Activated CD4-positive, alpha-beta memory T cell treated with anti-CD3 and anti-CD28 coated beads, Interleukin-2, amount 10 ng/mL, durations not matched to agents 7 days and 5 days (primary cell): ENCODE data around the gene HPS1. TPM values are rescaled to one million over a fixed set of nuclear protein-coding genes. Genes with fewer than 3 reads are reported as not detected.

ENCODE experiments used
- CTCF ChIA-PET: fragments of 350-600 bp; sonication (Branson Sonifier 250); formaldehyde crosslinking; loops from one replicate; lab custom pipeline; 2021; ENCODE audit warnings: antibody characterized with exemption, inconsistent platforms; lab: Charles Lee
- POLR2A ChIA-PET: fragments of 350-600 bp; sonication (Branson Sonifier 250); formaldehyde crosslinking; loops from one replicate; lab custom pipeline; 2021; ENCODE audit warnings: antibody characterized with exemption; lab: Charles Lee
- DNase-seq: peaks from one replicate; pipeline ENCODE4 v3.0.0-alpha.2; 2020
- H3K27ac Mint-ChIP-seq: one replicate; pipeline ENCODE4 v1.8.0; 2021; ENCODE audit warnings: mild to moderate bottlenecking, mixed read lengths
- H3K27me3 Mint-ChIP-seq: one replicate; pipeline ENCODE4 v1.8.0; 2021; ENCODE audit warnings: mixed read lengths
- H3K36me3 Mint-ChIP-seq: one replicate; pipeline ENCODE4 v1.8.0; 2021; ENCODE audit warnings: low read depth, mixed read lengths
- H3K4me1 Mint-ChIP-seq: one replicate; pipeline ENCODE4 v1.8.0; 2021; ENCODE audit warnings: mixed read lengths
- H3K4me3 Mint-ChIP-seq: one replicate; pipeline ENCODE4 v1.8.0; 2021; ENCODE audit warnings: mild to moderate bottlenecking, mixed read lengths
- H3K9me3 Mint-ChIP-seq: one replicate; pipeline ENCODE4 v1.8.0; 2021; ENCODE audit warnings: mixed read lengths
- total RNA-seq, 2 experiments: library from RNA; stranded (reverse); gene quantifications; one replicate each; pipeline ENCODE4 v1.2.3, GENCODE V29; 2021

The HPS1 gene
- total RNA-seq, 2 experiments from 2014 or later, result 85.4 to 88.3 TPM

DNA sequence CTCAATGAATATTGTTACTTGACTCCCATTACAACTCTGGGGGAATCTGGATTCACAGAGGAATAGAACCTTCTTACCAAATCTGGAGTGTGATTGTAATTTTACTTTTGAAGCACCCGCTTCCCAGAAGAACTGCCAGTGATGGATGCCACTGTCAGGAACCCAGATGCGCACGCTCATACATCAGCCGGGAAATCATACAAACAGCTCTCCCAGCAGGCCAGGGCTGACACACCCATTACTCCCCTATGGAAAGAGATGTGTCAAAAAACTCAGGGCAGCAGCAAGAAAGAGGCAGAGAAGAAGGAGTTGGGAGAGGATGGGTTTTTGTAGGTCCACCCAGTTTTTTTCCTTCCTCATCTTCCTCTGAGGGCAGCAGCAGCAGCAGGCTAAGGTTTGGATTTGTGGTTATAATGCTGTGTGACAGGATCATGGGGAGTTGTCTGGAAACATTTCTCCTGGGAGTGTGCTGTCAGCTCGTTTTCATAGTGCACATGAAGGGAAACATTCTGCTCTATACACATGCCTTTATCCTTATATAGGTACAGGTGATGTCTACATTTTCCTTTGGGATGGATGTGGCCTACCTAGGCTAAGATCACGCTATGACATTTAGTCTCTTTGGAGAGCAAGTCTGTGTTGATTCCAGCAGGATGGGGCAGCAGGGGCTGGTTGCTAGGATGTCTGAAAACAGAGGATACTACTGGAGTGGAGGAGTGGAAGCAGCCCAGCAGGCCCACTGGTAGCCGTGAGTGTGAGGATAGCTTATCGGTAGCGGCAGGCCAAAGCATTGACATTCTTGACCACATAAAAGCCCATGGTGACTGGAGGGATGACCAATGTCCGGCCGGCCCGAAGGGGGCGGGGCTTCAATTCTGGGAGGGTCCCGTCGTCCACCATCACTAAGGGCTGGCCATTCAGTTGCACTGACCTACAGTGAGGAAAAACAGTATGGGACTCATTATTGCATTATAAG is 12.4 kb upstream of the HPS1 start:
- CTCF ChIA-PET, result interaction anchor here (0.8 kb wide), 1 partner anchor 8 kb away, joined by 3 read pairs; no protein-coding TSS in a partner anchor
- Mint-ChIP-seq H3K27ac (no peak overlapping the region), H3K36me3 (no peaks in the 10 kb centered on the region), H3K9me3 (no peaks in the 10 kb centered on the region), H3K4me1 (no peaks in the 10 kb centered on the region), H3K27me3 (peaks cover 18% of the 10 kb centered on the region), H3K4me3 (no peak overlapping the region)
- POLR2A ChIA-PET, result no interaction called here
- DNase-seq, result no peak

GRCh38 chr10:98457721-98458120 is 11.0 kb upstream of the HPS1 start:
- Mint-ChIP-seq H3K27me3 (peaks cover 15% of the 10 kb centered on the region), H3K36me3 (no peaks in the 10 kb centered on the region), H3K4me1 (no peaks in the 10 kb centered on the region), H3K4me3 (no peak overlapping the region), H3K27ac (no peak overlapping the region), H3K9me3 (no peaks in the 10 kb centered on the region)
- CTCF ChIA-PET, result no interaction called here
- POLR2A ChIA-PET, result no interaction called here
- DNase-seq, result no peak

- ChIA-PET CTCF (interaction anchor here (0.6 kb wide), 1 partner anchor 178 kb away, joined by 3 read pairs; no protein-coding TSS in a partner anchor), POLR2A (no interaction called here)
- Mint-ChIP-seq H3K4me3 (no peak overlapping the region), H3K27ac (no peak overlapping the region), H3K4me1 (no peaks in the 10 kb centered on the region), H3K27me3 (peaks cover 18% of the 10 kb centered on the region), H3K9me3 (no peaks in the 10 kb centered on the region), H3K36me3 (no peaks in the 10 kb centered on the region)
- no peak for DNase-seq
These were observed 10.1 kb upstream of the HPS1 start for GRCh38 chr10:98456686-98457482.

GRCh38 chr10:98456043-98456570 is 9.4 kb upstream of the HPS1 start:
- H3K9me3 Mint-ChIP-seq, result no peaks in the 10 kb centered on the region
- H3K27me3 Mint-ChIP-seq, result peaks cover 20% of the 10 kb centered on the region
- H3K27ac Mint-ChIP-seq, result no peak overlapping the region
- ChIA-PET POLR2A (no interaction called here), CTCF (no interaction called here)
- no peaks in the 10 kb centered on the region for H3K36me3 Mint-ChIP-seq
- H3K4me3 Mint-ChIP-seq, result no peak overlapping the region
- no peak for DNase-seq
- H3K4me1 Mint-ChIP-seq, result no peaks in the 10 kb centered on the region

GRCh38 chr10:98453729-98454128 is 7.0 kb upstream of the HPS1 start:
- Mint-ChIP-seq H3K27me3 (peaks cover 30% of the 10 kb centered on the region), H3K36me3 (no peaks in the 10 kb centered on the region), H3K27ac (no peak overlapping the region), H3K4me1 (no peaks in the 10 kb centered on the region), H3K4me3 (no peak overlapping the region), H3K9me3 (no peaks in the 10 kb centered on the region)
- CTCF ChIA-PET, result no interaction called here
- POLR2A ChIA-PET, result no interaction called here
- no peak for DNase-seq

DNA sequence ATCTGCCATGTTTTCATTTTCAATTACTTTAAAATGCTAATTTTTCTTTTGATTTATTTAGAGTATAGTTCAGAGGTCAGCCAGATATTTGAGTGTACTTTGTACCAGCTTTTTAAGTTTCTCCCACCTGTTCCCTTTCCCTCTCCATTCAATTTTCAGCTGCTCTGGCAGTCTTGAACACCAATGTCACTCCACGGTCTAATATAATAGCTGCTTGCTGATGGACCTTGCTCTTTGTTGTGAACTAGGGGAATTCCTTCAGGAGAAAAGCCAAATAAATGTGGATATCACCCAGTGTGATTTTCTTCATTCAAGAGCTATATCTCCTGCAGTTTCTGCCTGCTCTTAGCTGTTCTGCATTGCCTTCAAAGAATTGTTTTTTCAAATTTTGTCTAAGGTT is 3.9 kb upstream of the HPS1 start:
- Mint-ChIP-seq H3K27ac (no peak overlapping the region), H3K36me3 (no peaks in the 10 kb centered on the region), H3K9me3 (no peaks in the 10 kb centered on the region), H3K4me3 (no peak overlapping the region), H3K27me3 (peaks cover 20% of the 10 kb centered on the region), H3K4me1 (peaks cover 17% of the 10 kb centered on the region)
- CTCF ChIA-PET, result interaction anchor here (0.9 to 1.0 kb wide), 2 partner anchors 17 to 25 kb away, joined by 3 to 4 read pairs; no protein-coding TSS in a partner anchor
- no peak for DNase-seq
- POLR2A ChIA-PET, result no interaction called here

- no peak overlapping the region for H3K4me3 Mint-ChIP-seq
- peaks cover 9% of the 10 kb centered on the region for H3K36me3 Mint-ChIP-seq
- peaks cover 20% of the 10 kb centered on the region for H3K27me3 Mint-ChIP-seq
- H3K27ac Mint-ChIP-seq, result no peak overlapping the region
- ChIA-PET POLR2A (no interaction called here), CTCF (no interaction called here)
- peaks cover 30% of the 10 kb centered on the region for H3K4me1 Mint-ChIP-seq
- DNase-seq, result no peak
- H3K9me3 Mint-ChIP-seq, result no peaks in the 10 kb centered on the region
These were observed 2.6 kb upstream of the HPS1 start for GRCh38 chr10:98449287-98449686.

- CTCF ChIA-PET, result interaction anchor here (1.1 to 1.2 kb wide), 2 partner anchors 21 kb away, joined by 4 read pairs; no protein-coding TSS in a partner anchor
- H3K27me3 Mint-ChIP-seq, result peaks cover 10% of the 10 kb centered on the region
- peak overlapping the region; percentile 84 for H3K27ac Mint-ChIP-seq
- peaks cover 38% of the 10 kb centered on the region for H3K36me3 Mint-ChIP-seq
- peaks cover 49% of the 10 kb centered on the region for H3K4me1 Mint-ChIP-seq
- H3K4me3 Mint-ChIP-seq, result peak overlapping the region; percentile 94
- peak; percentile 49 for DNase-seq
- no peaks in the 10 kb centered on the region for H3K9me3 Mint-ChIP-seq
- POLR2A ChIA-PET, result interaction anchor here (0.7 to 2.2 kb wide), 11 partner anchors 12 to 709 kb away, joined by 3 to 11 read pairs (median 5); partner anchors contain the start of genes R3HCC1L and ZFYVE27
These were observed 529 bp downstream of the HPS1 start for GRCh38 chr10:98446151-98446660.

- Mint-ChIP-seq H3K27ac (peak overlapping the region; percentile 84), H3K9me3 (no peaks in the 10 kb centered on the region), H3K27me3 (peaks cover 5% of the 10 kb centered on the region), H3K36me3 (peaks cover 45% of the 10 kb centered on the region), H3K4me1 (peaks cover 53% of the 10 kb centered on the region), H3K4me3 (peak overlapping the region; percentile 94)
- POLR2A ChIA-PET, result interaction anchor here (0.9 to 2.2 kb wide), 10 partner anchors 11 to 709 kb away, joined by 3 to 11 read pairs (median 5); partner anchors contain the start of genes R3HCC1L and ZFYVE27
- CTCF ChIA-PET, result interaction anchor here (0.6 to 1.1 kb wide), 2 partner anchors 21 to 1077 kb away, joined by 4 read pairs; no protein-coding TSS in a partner anchor
- no peak for DNase-seq
These were observed 1.4 kb downstream of the HPS1 start for GRCh38 chr10:98445200-98445812.

- no peak overlapping the region for H3K27ac Mint-ChIP-seq
- no peaks in the 10 kb centered on the region for H3K27me3 Mint-ChIP-seq
- POLR2A ChIA-PET, result no interaction called here
- H3K9me3 Mint-ChIP-seq, result no peaks in the 10 kb centered on the region
- no peak for DNase-seq
- peaks cover 53% of the 10 kb centered on the region for H3K4me1 Mint-ChIP-seq
- peaks cover 53% of the 10 kb centered on the region for H3K36me3 Mint-ChIP-seq
- H3K4me3 Mint-ChIP-seq, result peak overlapping the region; percentile 43
- CTCF ChIA-PET, result interaction anchor here (0.6 to 1.7 kb wide), 2 partner anchors 19 to 1076 kb away, joined by 4 to 7 read pairs; no protein-coding TSS in a partner anchor
These were observed 2.3 kb downstream of the HPS1 start for GRCh38 chr10:98444314-98445006.

DNA sequence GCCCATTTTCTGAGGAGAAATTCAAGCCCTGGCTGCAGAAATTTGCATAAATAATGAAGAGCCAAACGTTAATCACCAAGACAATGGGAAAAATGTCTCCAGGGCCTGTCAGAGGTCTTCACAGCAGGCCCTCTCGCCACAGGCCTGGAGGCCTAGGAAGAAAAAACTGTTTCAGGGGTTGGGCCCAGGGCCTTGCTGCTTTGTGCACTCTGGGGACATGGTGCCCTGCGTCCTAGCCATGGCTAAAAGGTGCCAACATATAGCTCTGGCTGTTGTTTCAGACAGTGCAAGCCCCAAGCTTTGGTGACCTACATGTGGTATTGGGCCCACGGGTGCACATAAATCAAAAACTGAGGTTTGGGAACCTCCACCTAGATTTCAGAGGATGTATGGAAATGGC is 8.0 kb downstream of the HPS1 start:
- Mint-ChIP-seq H3K36me3 (peaks cover 86% of the 10 kb centered on the region), H3K4me3 (no peak overlapping the region), H3K27me3 (no peaks in the 10 kb centered on the region), H3K9me3 (no peaks in the 10 kb centered on the region), H3K27ac (no peak overlapping the region), H3K4me1 (peaks cover 23% of the 10 kb centered on the region)
- CTCF ChIA-PET, result no interaction called here
- no peak for DNase-seq
- POLR2A ChIA-PET, result no interaction called here
